Liver (tissue), 3 donors: Measurements from ENCODE around the gene SYT5.

Source experiments
- CTCF ChIP-seq: fragments of 150-350 bp; IDR thresholded peaks from 2 replicates; pipeline ENCODE4 v1.5.1; 2017; ENCODE audit warnings: improper control_type of control experiment, low read depth, low read length; ENCODE audit not compliant: missing input control
- EGR1 ChIP-seq, 2 donors: IDR thresholded peaks; 2 replicates each; pipeline ENCODE4 v1.6.1; 2016 to 2018; ENCODE audit warnings: antibody characterized with exemption in 2 of 2, low read depth in 2 of 2
- MAX ChIP-seq: IDR thresholded peaks from 2 replicates; pipeline ENCODE4 v1.6.1; 2016; ENCODE audit warnings: antibody characterized with exemption
- RAD21 ChIP-seq, 2 donors: IDR thresholded peaks; 2 replicates each; pipeline ENCODE4 v1.6.1; 2016; ENCODE audit warnings: antibody characterized with exemption in 2 of 2, mild to moderate bottlenecking in 2 of 2
- TAF1 ChIP-seq: conservative IDR thresholded peaks from 2 replicates; pipeline ENCODE4 v1.6.1; 2016; ENCODE audit warnings: antibody characterized with exemption, mild to moderate bottlenecking
- ZBTB33 ChIP-seq: IDR thresholded peaks from 2 replicates; pipeline ENCODE4 v1.6.1; 2016; ENCODE audit warnings: antibody characterized with exemption
- donor health status: healthy.
- donor health status: healthy.

- TF ChIP-seq CTCF (peak; percentile 46), MAX (no peak), RAD21 (IDR thresholded peaks at IDR 0.05) (peak; percentile 58 to 69), TAF1 (no peak), ZBTB33 (no peak), EGR1 (IDR thresholded peaks at IDR 0.05; ENCODE audit: low read depth in 2 of 2) (no peak)
Measured at GRCh38 chr19:55212447-55212846, 32.4 kb upstream of the SYT5 start.
